ENCODE data around the gene DNAH17. TPM values are rescaled to one million over a fixed set of nuclear protein-coding genes. Genes with fewer than 3 reads are reported as not detected.

Gene DNAH17
- total and polyA plus RNA-seq, 2 donors: 0.05 to 0.10 TPM

DNA sequence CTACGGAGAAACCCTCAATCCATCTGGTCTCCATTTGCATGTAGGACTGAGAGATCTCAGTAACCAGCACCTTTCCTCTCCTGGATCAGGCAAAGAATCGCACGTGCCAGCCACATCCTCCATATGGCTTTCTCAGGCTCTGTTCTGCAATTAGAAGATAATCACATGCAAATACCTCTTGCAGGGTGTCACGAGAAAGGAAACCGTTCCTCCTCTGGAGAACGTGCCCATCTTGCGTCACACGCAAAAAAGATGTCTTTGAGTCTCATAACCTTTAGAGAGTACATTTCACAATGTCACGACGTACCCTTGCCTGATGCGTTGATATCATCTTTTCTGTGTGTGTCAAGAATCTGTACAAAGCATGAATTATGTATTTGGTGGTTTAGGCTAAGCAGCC is 36.2 kb upstream of the DNAH17 start:
- H3K4me1 ChIP-seq (ENCODE audit: insufficient read depth): no peaks in the 10 kb centered on the region
- no peak overlapping the region for H3K4me3 ChIP-seq (ENCODE audit: low read depth, low read length)
- WGBS: 91% methylated on average over 11 of the region's 11 CpGs
- DNase-seq (ENCODE audit: extremely low spot score): no peak
- no peaks in the 10 kb centered on the region for H3K36me3 ChIP-seq (ENCODE audit: insufficient read depth)
- no peak overlapping the region for H3K27ac ChIP-seq (ENCODE audit: low read depth)

DNA sequence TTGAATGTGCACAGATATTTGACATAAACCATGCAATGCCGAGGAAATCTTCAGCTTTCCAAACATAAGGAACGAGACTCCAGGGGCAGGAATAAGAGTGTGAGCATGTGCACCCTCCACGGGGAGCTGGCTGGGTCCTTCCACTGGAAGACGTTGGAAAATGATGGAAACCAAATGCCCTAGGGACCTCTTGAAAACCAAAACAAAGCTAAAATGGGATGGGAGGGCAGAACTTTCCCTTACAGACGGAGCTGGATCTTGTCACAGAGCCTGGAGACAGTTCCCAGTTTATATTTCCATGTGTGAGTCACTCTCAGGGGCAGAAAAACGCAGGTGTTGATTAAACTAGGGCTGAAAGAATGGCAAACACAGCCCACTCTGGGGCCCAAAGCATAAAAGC is 34.4 kb upstream of the DNAH17 start:
- H3K27ac ChIP-seq (ENCODE audit: low read depth): no peak overlapping the region
- DNase-seq (ENCODE audit: extremely low spot score): no peak
- no peaks in the 10 kb centered on the region for H3K36me3 ChIP-seq (ENCODE audit: insufficient read depth)
- no peaks in the 10 kb centered on the region for H3K4me1 ChIP-seq (ENCODE audit: insufficient read depth)
- no peak overlapping the region for H3K4me3 ChIP-seq (ENCODE audit: low read depth, low read length)
- 18% methylated on average over 6 of the region's 6 CpGs for WGBS

DNA sequence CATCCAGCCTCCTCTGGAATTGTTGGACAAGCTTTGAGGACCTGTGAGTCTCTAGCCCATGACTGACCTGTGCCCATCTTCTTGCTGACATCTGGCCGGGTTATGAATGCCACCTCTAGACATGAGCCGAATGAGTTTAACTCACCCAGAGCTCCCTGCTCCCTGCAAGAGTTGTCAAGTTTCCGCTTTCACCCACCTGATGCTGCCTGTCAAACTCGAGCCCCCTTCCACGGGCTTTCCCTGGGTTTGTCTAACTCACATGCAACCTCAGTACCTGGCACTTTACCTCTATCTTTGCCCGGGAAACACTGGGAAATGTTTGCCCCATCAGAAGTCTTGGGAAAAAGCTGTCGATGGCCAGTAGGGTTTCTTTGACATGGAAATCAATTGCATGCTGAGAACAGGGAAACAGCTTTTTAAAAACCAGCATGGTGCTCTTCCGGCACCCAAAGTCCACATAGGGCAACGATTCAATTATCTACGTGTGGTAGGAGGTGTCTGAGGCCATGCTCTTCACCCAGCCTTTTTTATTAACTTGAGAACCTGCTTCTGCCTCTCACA is 33.8 kb upstream of the DNAH17 start:
- no peak for DNase-seq (ENCODE audit: extremely low spot score)
- Histone ChIP-seq H3K36me3 (ENCODE audit: insufficient read depth) (no peaks in the 10 kb centered on the region), H3K27ac (ENCODE audit: low read depth) (no peak overlapping the region), H3K4me3 (ENCODE audit: low read depth, low read length) (no peak overlapping the region), H3K4me1 (ENCODE audit: insufficient read depth) (no peaks in the 10 kb centered on the region)
- 60% methylated on average over 10 of the region's 10 CpGs for WGBS

DNA sequence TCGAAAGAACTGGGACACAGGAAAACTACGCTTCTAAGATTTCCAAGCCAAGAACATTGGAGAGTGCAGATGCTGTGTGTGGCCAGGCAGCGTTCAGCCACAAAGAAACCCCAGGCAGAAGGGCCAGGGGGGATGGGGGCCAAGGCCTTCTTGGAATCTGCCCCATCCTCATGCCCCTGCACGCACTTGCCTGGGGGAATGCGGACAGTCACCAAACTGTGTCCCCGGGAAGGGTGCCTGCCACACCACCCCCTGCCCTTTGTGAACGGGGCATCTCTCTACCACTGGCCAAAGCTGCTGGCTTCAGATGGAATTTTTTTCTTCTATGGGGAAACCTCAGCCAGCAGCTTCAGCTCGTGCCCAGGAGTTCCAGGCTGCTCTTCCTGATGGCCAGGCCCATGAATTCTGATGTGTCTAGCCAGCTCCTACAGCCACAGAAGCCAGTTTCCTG is 32.0 kb upstream of the DNAH17 start:
- no peak for DNase-seq (ENCODE audit: extremely low spot score)
- Histone ChIP-seq H3K36me3 (ENCODE audit: insufficient read depth) (no peaks in the 10 kb centered on the region), H3K27ac (ENCODE audit: low read depth) (no peak overlapping the region), H3K4me1 (ENCODE audit: insufficient read depth) (no peaks in the 10 kb centered on the region), H3K4me3 (ENCODE audit: low read depth, low read length) (no peak overlapping the region)
- 67% methylated on average over 8 of the region's 8 CpGs for WGBS

DNA sequence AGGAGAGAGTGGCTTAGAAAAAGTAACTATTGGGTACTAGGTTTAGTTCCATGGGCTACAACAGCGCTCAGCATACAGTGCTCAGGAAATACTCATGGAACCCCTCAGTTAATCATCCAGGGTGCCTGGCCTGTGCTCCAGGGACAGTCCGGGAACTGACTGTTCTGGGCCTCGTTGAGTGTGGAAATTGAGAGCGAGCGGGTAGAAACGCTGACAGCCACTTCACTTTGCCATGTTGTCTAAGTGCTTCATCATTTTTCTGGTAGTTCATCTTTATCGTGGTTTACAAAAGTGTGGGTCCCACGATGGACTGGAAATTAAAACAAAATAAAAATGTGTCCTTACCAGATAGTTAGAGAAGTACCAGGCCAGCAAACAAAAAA is 31.6 kb upstream of the DNAH17 start:
- H3K36me3 ChIP-seq (ENCODE audit: insufficient read depth): no peaks in the 10 kb centered on the region
- H3K4me3 ChIP-seq (ENCODE audit: low read depth, low read length): no peak overlapping the region
- no peak overlapping the region for H3K27ac ChIP-seq (ENCODE audit: low read depth)
- no peak for DNase-seq (ENCODE audit: extremely low spot score)
- 88% methylated on average over 8 of the region's 8 CpGs for WGBS
- H3K4me1 ChIP-seq (ENCODE audit: insufficient read depth): no peaks in the 10 kb centered on the region

DNA sequence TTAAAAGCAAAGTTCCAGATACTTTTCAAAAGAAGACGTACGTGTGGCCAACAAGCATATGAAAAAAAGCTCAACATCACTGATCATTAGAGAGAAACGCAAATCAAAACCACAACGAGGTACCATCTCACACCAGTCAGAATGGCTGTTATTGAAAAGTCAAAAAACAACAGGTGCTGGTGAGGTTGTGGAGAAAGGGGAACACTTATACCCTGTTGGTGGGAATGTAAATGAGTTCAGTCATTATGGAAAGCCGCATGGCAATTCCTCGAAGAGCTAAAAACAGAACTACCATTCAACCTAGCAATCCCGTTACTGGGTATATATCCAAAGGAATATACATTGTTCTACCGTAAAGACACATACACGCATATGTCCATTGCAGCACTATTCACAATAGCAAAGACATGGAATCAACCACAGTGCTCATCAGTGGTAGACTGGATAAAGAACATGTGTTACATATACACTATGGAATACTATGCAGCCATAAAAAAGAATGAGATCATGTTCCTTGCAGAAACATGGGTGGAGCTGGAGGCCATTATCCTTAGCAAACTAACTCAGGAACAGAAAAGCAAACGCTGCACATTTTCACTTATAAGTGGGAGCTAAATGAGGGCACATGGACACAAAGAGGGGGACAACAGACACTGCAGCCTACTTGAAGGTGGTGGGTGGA is 31.1 kb upstream of the DNAH17 start:
- H3K4me1 ChIP-seq (ENCODE audit: insufficient read depth): no peaks in the 10 kb centered on the region
- H3K36me3 ChIP-seq (ENCODE audit: insufficient read depth): no peaks in the 10 kb centered on the region
- no peak overlapping the region for H3K4me3 ChIP-seq (ENCODE audit: low read depth, low read length)
- H3K27ac ChIP-seq (ENCODE audit: low read depth): no peak overlapping the region
- DNase-seq (ENCODE audit: extremely low spot score): no peak
- 96% methylated on average over 10 of the region's 10 CpGs for WGBS

DNA sequence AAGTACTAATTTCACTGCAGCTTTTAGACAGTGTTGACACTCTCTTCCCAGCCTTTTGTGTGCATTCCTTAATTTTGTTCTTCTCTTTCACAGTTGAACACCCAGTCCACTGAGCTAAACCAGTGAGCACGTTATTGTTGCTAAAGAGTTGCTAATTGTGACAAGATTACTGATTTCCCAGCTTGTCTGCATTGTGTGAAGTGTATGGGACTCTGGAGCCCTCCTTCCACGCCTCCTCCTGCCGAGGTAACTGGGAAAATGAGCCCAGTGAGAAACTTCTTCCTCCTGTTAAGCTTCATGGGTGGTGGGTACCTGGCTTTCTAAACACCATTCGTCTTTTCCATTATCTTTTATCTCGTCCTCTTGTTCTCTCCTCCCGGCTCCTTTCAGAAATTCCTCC is 29.8 kb upstream of the DNAH17 start:
- no peak for DNase-seq (ENCODE audit: extremely low spot score)
- Histone ChIP-seq H3K4me3 (ENCODE audit: low read depth, low read length) (no peak overlapping the region), H3K4me1 (ENCODE audit: insufficient read depth) (no peaks in the 10 kb centered on the region), H3K36me3 (ENCODE audit: insufficient read depth) (no peaks in the 10 kb centered on the region), H3K27ac (ENCODE audit: low read depth) (no peak overlapping the region)
- WGBS: 74% methylated on average over 6 of the region's 6 CpGs

DNA sequence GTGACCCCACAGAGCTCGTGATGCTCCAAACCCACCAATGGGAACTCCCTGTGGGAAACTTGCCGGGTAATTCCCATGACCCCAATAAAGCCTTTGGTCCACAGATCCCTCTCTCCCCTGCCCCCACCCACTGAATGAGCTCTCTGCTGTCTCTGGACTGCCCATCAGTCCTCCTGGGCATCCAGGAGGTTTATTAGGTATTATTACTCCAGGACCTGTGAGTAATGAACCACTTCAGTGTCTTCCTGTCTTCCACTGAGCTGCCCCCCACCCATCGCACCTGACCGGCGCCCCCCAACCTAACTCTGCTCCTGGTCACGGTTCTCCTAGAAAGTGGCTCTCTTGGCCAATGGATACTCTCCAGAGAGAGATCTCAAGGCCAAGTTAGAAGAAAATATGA is 28.7 kb upstream of the DNAH17 start:
- WGBS: 94% methylated on average over 6 of the region's 6 CpGs
- no peaks in the 10 kb centered on the region for H3K4me1 ChIP-seq (ENCODE audit: insufficient read depth)
- no peak for DNase-seq (ENCODE audit: extremely low spot score)
- no peaks in the 10 kb centered on the region for H3K36me3 ChIP-seq (ENCODE audit: insufficient read depth)
- no peak overlapping the region for H3K27ac ChIP-seq (ENCODE audit: low read depth)
- H3K4me3 ChIP-seq (ENCODE audit: low read depth, low read length): no peak overlapping the region

DNA sequence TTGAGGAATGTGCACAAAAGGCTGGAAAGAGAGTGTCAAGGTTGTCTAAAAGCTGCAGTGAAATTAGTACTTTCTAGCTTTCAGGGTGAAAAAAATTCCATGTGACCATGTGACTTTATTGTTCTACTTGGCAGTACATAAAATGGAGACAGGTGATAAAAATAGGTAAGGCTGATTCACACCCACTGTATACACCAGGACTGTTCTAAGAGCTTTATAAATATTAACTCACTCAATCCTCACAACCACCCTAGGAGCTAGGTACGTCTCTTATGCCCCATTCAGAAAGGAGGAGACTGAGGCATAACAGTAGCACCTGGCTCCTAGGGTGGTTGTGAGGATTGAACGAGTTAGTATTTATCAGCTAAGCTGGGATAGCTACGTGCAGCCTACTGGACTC is 28.2 kb upstream of the DNAH17 start:
- DNase-seq (ENCODE audit: extremely low spot score): no peak
- no peak overlapping the region for H3K27ac ChIP-seq (ENCODE audit: low read depth)
- no peaks in the 10 kb centered on the region for H3K4me1 ChIP-seq (ENCODE audit: insufficient read depth)
- H3K36me3 ChIP-seq (ENCODE audit: insufficient read depth): no peaks in the 10 kb centered on the region
- WGBS: 81% methylated on average over 3 of the region's 3 CpGs
- no peak overlapping the region for H3K4me3 ChIP-seq (ENCODE audit: low read depth, low read length)

DNA sequence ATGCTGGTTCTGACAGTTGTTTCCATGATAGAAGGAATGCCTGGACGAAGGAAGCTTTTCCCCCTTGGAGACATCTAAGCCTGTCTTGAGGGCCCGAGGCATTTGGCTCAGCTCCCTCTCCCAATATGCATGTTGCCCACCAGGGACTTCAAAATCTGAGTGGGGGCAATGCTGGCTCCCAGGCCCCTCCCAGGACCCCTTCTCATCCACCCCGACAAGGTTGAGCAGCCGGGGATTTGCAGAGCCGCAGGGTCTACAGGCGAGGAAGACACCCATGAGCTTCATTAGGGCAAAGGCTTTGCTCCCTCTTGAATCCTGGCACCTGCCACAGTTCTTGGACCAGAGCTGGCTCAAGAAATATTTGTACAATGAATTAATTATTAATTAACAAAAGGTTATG is 25.1 kb upstream of the DNAH17 start:
- DNase-seq (ENCODE audit: extremely low spot score): no peak
- 79% methylated on average over 6 of the region's 6 CpGs for WGBS
- no peaks in the 10 kb centered on the region for H3K36me3 ChIP-seq (ENCODE audit: insufficient read depth)

DNA sequence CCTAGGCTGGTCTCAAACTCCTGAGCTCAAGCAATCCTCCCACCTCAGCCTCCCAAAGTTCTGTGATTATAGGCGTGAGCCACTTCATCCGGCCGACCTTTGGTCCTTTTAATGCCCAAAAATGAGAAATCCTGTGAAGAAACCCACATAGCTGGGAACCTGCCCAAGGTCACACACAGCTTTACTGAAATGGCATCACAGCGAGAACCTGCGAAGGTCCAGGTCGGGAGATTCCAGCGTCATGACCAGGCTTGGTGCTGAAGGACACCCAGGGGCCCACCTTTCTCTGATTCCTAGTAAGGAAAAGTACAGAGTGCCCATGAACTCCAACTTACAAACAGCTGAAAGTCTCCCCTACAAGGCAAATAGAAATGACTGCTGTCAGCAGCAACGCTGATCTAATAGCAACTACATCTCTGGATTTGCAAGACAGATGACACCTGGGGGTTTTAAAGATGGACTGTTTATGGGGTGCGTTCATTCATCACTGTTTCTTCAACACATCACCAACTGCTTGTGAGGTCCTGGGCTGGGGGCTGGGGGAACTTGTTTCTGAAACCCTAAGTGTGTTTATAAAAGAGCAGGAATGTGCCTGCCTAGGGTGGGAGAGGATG is 24.5 kb upstream of the DNAH17 start:
- no peak for DNase-seq (ENCODE audit: extremely low spot score)
- Histone ChIP-seq H3K4me3 (ENCODE audit: low read depth, low read length) (no peak overlapping the region), H3K4me1 (ENCODE audit: insufficient read depth) (no peaks in the 10 kb centered on the region), H3K36me3 (ENCODE audit: insufficient read depth) (no peaks in the 10 kb centered on the region), H3K27ac (ENCODE audit: low read depth) (no peak overlapping the region)
- 74% methylated on average over 9 of the region's 9 CpGs for WGBS

More for the DNA sequence above, 25.1 kb upstream of the DNAH17 start:
- Histone ChIP-seq H3K4me3 (ENCODE audit: low read depth, low read length) (no peak overlapping the region), H3K27ac (ENCODE audit: low read depth) (no peak overlapping the region), H3K4me1 (ENCODE audit: insufficient read depth) (no peaks in the 10 kb centered on the region)

DNA sequence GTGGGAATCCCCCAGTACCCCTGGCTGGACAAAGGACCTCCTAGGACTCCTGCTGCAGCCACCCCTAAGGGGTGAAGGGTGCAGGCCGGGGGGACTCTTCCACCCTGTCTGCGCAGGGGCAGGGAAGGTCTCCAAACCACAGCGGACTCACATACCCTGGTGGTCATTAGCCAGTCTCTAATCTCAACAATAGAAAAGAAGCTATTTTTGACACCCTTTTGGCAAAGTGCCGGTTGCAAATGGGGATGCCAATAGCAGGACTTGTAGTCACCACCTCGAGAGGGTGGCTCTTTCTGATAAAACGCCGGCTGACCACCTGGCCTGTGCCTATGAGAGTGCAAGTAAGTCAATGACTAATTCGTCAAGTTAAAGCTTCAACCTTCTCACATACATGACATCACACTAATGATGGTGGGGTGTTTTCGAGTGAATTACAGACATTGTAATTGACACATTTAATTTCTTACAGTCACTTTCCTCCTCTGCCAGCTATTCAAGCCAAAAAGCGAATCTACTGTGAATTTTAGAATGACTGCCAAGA is 23.1 kb upstream of the DNAH17 start:
- Histone ChIP-seq H3K36me3 (ENCODE audit: insufficient read depth) (no peaks in the 10 kb centered on the region), H3K27ac (ENCODE audit: low read depth) (no peak overlapping the region), H3K4me1 (ENCODE audit: insufficient read depth) (no peaks in the 10 kb centered on the region), H3K4me3 (ENCODE audit: low read depth, low read length) (no peak overlapping the region)
- DNase-seq (ENCODE audit: extremely low spot score): no peak
- WGBS: 72% methylated on average over 10 of the region's 10 CpGs

DNA sequence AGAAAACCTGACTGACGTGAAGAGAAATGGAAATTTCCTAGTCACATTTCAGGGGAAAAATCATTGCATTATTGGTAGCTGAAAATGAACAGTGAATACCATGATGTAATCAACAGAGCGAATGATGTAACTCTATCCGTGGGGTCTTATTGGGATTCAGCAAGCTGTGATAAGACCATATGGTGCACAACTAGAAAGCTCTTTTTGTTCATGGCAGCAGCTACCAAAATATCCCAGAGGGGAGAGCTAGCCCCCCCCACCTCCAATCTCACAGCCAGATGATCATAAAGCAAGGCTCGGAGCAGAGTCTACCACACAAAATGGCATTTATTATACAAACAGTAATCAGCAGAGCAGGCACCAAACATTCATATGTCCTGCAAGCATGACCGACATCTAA is 22.2 kb upstream of the DNAH17 start:
- 66% methylated on average over 5 of the region's 5 CpGs for WGBS
- Histone ChIP-seq H3K4me1 (ENCODE audit: insufficient read depth) (no peaks in the 10 kb centered on the region), H3K27ac (ENCODE audit: low read depth) (no peak overlapping the region), H3K4me3 (ENCODE audit: low read depth, low read length) (no peak overlapping the region), H3K36me3 (ENCODE audit: insufficient read depth) (no peaks in the 10 kb centered on the region)
- no peak for DNase-seq (ENCODE audit: extremely low spot score)

DNA sequence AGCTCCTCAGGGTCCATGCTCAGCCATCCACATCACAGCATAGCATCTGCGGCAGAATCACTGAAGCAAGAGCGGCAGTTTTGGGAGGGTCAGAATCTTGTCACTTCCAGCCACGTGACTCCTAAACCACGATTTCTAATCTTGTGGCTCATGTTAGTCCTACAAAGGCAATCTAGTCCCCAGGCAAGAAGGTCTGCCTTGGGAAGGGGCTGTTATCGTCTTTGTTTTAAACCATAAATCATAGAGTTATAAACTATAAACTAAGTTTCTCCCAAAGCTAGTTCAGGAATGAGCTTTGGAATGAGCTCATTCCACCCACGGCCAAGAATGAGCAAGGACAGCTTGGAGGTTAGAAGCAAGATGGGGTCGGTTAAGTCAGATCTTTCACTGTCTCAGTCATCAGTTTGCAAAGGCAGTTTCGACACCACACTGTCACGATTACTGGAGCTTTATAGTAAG is 20.8 kb upstream of the DNAH17 start:
- WGBS: 28% methylated on average over 9 of the region's 9 CpGs
- H3K27ac ChIP-seq (ENCODE audit: low read depth): no peak overlapping the region
- no peak overlapping the region for H3K4me3 ChIP-seq (ENCODE audit: low read depth, low read length)
- no peaks in the 10 kb centered on the region for H3K4me1 ChIP-seq (ENCODE audit: insufficient read depth)
- DNase-seq (ENCODE audit: extremely low spot score): no peak
- no peaks in the 10 kb centered on the region for H3K36me3 ChIP-seq (ENCODE audit: insufficient read depth)
